Caco-2 (cell line): ENCODE measurements around the gene PRRG2. TPM values are rescaled to one million over a fixed set of nuclear protein-coding genes. Genes with fewer than 3 reads are reported as not detected.

ENCODE experiments used
- BruUV-seq: library from RNA; stranded (reverse); fragments of 400-500 nt; replicated peaks from 2 replicates; lab custom pipeline; 2021; lab: Mats Ljungman, UMichigan
- CTCF ChIA-PET: fragments of 300-600 bp; sonication (Branson Sonifier 250); formaldehyde crosslinking; loops from one replicate; lab custom pipeline; 2022; ENCODE audit warnings: antibody characterized with exemption; lab: Charles Lee
- POLR2A ChIA-PET: fragments of 300-600 bp; sonication (Branson Sonifier 250); formaldehyde crosslinking; loops from one replicate; lab custom pipeline; 2022; ENCODE audit warnings: antibody characterized with exemption; lab: Charles Lee
- DNase-seq, 2 experiments: peaks; one replicate each; pipeline versions ENCODE4 v3.0.0 to v3.0.0-alpha.2; 2020 to 2022
- H3K27me3 ChIP-seq: replicated peaks from 2 replicates; pipeline ENCODE4 v1.6.0; 2011; ENCODE audit warnings: low read length; ENCODE audit not compliant: control insufficient read depth, insufficient read depth
- H3K36me3 ChIP-seq: 2 replicates; pipeline ENCODE4 v1.5.1; 2011; ENCODE audit warnings: low read length; ENCODE audit not compliant: control insufficient read depth, insufficient read depth
- H3K4me1 ChIP-seq: fragments of 250-450 bp; sonication (Bioruptor Pico); 2 replicates; pipeline ENCODE4 v1.5.1; 2020; ENCODE audit warnings: mild to moderate bottlenecking
- H3K4me3 ChIP-seq: 2 replicates; pipeline ENCODE4 v1.5.1; 2011; ENCODE audit warnings: low read depth, mild to moderate bottlenecking, control low read depth, low read length
- H3K9me3 ChIP-seq: fragments of 250-450 bp; sonication (Bioruptor Pico); 2 replicates; pipeline ENCODE4 v1.5.1; 2020; ENCODE audit warnings: mild to moderate bottlenecking, moderate library complexity
- H3K27ac Mint-ChIP-seq: one replicate; pipeline ENCODE4 v1.8.0; 2022; ENCODE audit warnings: mixed read lengths; ENCODE audit not compliant: unreplicated experiment
- H3K27me3 Mint-ChIP-seq: one replicate; pipeline ENCODE4 v1.8.0; 2022; ENCODE audit warnings: mixed read lengths; ENCODE audit not compliant: insufficient read depth, unreplicated experiment
- H3K36me3 Mint-ChIP-seq: one replicate; pipeline ENCODE4 v1.8.0; 2022; ENCODE audit warnings: mild to moderate bottlenecking, mixed read lengths; ENCODE audit not compliant: insufficient read depth, unreplicated experiment
- H3K4me1 Mint-ChIP-seq: one replicate; pipeline ENCODE4 v1.8.0; 2022; ENCODE audit warnings: low read depth, mixed read lengths; ENCODE audit not compliant: unreplicated experiment
- H3K4me3 Mint-ChIP-seq: one replicate; pipeline ENCODE4 v1.8.0; 2022; ENCODE audit warnings: mild to moderate bottlenecking, moderate library complexity, mixed read lengths; ENCODE audit not compliant: unreplicated experiment
- H3K9me3 Mint-ChIP-seq: one replicate; pipeline ENCODE4 v1.8.0; 2022; ENCODE audit warnings: mixed read lengths; ENCODE audit not compliant: unreplicated experiment
- intact Hi-C: fragments of 100-400 bp; cut with micrococcal nuclease; formaldehyde crosslinking; loops from one replicate; pipeline ENCODE4 v1.10.0; 2022; ENCODE audit not compliant: unreplicated experiment
- total RNA-seq: library from RNA; stranded (reverse); gene quantifications from 2 replicates; pipeline ENCODE4 v1.2.3, GENCODE V29; 2022
- TF ChIP-seq, protein P1 (sequence below), 2 experiments: fragments of 200-600 bp in 1 of 2; IDR thresholded peaks; 1 replicate in 1 of 2; 2 replicates in 1 of 2; pipeline versions ENCODE4 v1.5.1 to v1.8.0; 2011 to 2022; ENCODE audit warnings: antibody characterized with exemption in 1 of 2, control low read depth in 1 of 2, inconsistent platforms in 1 of 2, low read depth in 1 of 2, low read length in 1 of 2, mild to moderate bottlenecking in 1 of 2, moderate library complexity in 1 of 2; ENCODE audit not compliant: insufficient read depth in 1 of 2, severe bottlenecking in 1 of 2, unreplicated experiment in 1 of 2

The PRRG2 gene
- total RNA-seq, 1 experiment from 2014 or later, result 7.7 TPM

DNA sequence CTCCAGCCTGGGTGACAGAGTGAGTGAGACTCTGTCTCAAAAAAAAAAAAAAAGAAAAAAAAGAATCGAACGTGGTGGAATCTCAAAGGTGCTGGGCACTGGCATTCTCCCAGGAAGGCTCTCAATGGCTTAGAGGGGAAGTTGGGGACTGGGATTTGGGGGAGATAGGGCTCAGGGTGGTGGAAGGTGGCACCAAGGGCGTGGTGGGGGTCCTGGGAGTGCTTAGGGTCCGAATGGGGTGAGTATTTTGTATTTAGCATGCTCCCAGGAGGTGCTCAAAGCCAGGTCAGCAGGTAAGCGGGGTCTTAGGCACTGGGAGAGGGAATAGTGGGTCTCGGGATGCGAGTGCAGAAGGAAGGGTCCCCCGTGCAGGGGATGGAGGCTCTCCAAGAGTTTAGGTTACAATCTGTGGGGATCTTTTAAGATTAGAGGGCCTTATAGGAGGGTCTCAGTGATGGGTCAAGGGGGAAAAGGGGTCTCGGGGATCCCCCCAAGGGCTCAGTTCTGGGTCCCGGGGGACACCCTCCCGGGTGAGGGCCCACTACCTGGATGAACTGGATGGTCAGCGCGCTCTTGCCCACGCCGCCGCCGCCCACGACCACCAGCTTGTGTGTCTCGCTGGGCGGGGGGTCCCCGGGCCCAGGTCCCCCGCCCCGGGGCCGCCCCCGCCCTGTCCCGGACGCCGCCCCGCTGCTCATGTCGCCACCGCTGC, 58.4 kb downstream of the PRRG2 start:
- Mint-ChIP-seq H3K9me3 (no peaks in the 10 kb centered on the region), H3K36me3 (peaks cover 77% of the 10 kb centered on the region), H3K27ac (peak overlapping the region; percentile 100), H3K4me1 (peaks cover 43% of the 10 kb centered on the region), H3K4me3 (peak overlapping the region; percentile 91), H3K27me3 (no peaks in the 10 kb centered on the region)
- ChIA-PET POLR2A (interaction anchor here (0.5 to 1.6 kb wide), 27 partner anchors 8 to 689 kb away, joined by 3 to 50 read pairs (median 5); partner anchors contain the start of genes ALDH16A1, ATF5, BCL2L12 and IRF3), CTCF (interaction anchor here (0.6 to 1.4 kb wide), 14 partner anchors 8 to 646 kb away, joined by 3 to 11 read pairs (median 7); partner anchors contain the start of genes NOSIP, PRR12, PRRG2 and RUVBL2)
- no peaks in the 10 kb centered on the region for H3K27me3 ChIP-seq
- intact Hi-C loops, result loop anchor here (1.0 to 2.0 kb wide), 5 partner anchors 26 to 238 kb away; partner anchors contain the start of genes AKT1S1, AP2A1, BCL2L12 and IRF3
- H3K4me3 ChIP-seq, result peak overlapping the region; percentile 43
- no TSS peak for BruUV-seq
- peaks cover 7% of the 10 kb centered on the region for H3K4me1 ChIP-seq
- no peaks in the 10 kb centered on the region for H3K36me3 ChIP-seq
- TF ChIP-seq, protein P1, sequence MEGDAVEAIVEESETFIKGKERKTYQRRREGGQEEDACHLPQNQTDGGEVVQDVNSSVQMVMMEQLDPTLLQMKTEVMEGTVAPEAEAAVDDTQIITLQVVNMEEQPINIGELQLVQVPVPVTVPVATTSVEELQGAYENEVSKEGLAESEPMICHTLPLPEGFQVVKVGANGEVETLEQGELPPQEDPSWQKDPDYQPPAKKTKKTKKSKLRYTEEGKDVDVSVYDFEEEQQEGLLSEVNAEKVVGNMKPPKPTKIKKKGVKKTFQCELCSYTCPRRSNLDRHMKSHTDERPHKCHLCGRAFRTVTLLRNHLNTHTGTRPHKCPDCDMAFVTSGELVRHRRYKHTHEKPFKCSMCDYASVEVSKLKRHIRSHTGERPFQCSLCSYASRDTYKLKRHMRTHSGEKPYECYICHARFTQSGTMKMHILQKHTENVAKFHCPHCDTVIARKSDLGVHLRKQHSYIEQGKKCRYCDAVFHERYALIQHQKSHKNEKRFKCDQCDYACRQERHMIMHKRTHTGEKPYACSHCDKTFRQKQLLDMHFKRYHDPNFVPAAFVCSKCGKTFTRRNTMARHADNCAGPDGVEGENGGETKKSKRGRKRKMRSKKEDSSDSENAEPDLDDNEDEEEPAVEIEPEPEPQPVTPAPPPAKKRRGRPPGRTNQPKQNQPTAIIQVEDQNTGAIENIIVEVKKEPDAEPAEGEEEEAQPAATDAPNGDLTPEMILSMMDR (IDR thresholded peaks at IDR 0.05; ENCODE audit: insufficient read depth in 1 of 2, low read depth in 1 of 2, low read length in 1 of 2, severe bottlenecking in 1 of 2, unreplicated experiment in 1 of 2), result no peak
- H3K9me3 ChIP-seq, result no peaks in the 10 kb centered on the region
- no peak for DNase-seq

DNA sequence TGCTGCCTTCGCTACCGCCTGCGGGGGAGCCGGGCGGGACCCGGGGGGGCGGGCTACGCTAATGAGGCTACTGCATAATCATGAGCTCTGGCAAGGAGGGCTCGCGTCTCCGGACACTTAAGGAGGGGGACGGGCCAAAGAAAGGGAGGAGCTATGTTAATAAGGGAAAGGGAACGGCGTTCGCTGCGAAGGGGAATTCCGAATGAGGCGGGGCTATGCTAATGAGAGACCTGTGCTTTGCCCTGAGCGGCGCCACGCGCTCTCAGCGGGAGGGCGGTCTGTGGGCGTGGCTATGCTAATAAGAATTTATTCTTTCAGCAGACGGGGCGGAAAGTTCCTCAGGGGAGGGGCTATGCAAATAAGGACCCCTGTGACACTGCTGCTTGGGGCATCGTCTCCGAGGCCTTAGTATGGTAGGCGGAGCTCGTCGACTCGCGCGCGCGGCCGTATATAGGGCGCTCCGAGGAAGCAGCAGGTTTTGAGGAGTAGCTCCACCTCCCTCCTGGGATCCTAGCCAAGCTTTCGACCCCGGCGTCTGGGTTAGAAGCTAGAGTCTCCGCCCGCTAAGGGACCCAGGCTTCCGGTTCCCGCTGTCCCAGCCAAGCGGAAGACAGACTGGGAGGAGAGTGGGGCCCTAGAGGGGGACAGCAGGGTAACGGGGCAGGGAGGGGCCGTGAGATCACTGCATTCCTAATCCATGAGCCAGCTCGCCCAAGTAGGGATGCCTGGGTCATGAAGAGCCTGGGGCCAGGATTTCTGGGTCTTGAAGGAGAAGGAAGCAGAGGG, 59.2 kb downstream of the PRRG2 start, which contains the start of gene RRAS:
Gene RRAS (minus strand): TSS at position 31 of the 786 bp plus-strand sequence. CDS start 45 bp downstream, outside the sequence.
- intact Hi-C loops, result loop anchor here (1.0 to 2.0 kb wide), 5 partner anchors 25 to 237 kb away; partner anchors contain the start of genes AKT1S1, AP2A1, BCL2L12 and IRF3
- peaks cover 7% of the 10 kb centered on the region for H3K4me1 ChIP-seq
- Mint-ChIP-seq H3K4me1 (peaks cover 43% of the 10 kb centered on the region), H3K27ac (peak within 1 kb of the TSS; percentile 100), H3K4me3 (peak within 1 kb of the TSS; percentile 91), H3K9me3 (no peaks in the 10 kb centered on the region), H3K36me3 (peaks cover 74% of the 10 kb centered on the region), H3K27me3 (no peaks in the 10 kb centered on the region)
- POLR2A ChIA-PET, result interaction anchor here (0.5 to 1.6 kb wide), 34 partner anchors 9 to 689 kb away, joined by 3 to 50 read pairs (median 5); partner anchors contain the start of genes ALDH16A1, AP2A1, ATF5 and BCL2L12
- peak; percentile 100 for DNase-seq
- no peaks in the 10 kb centered on the region for H3K36me3 ChIP-seq
- CTCF ChIA-PET, result interaction anchor here (0.5 to 1.4 kb wide), 20 partner anchors 8 to 1436 kb away, joined by 3 to 11 read pairs (median 4); partner anchors contain the start of genes NOSIP, PRR12, PRRG2 and RUVBL2
- no TSS peak for BruUV-seq
- H3K4me3 ChIP-seq, result peak within 1 kb of the TSS; percentile 59
- TF ChIP-seq, protein P1 (IDR thresholded peaks at IDR 0.05; ENCODE audit: insufficient read depth in 1 of 2, low read depth in 1 of 2, low read length in 1 of 2, severe bottlenecking in 1 of 2, unreplicated experiment in 1 of 2), result no peak
- H3K9me3 ChIP-seq, result no peaks in the 10 kb centered on the region
- no peaks in the 10 kb centered on the region for H3K27me3 ChIP-seq

Other genes with a start within 250 kb of the PRRG2 start
- not detected in 2 replicates for gene CD37, start 245.9 kb upstream of the PRRG2 start, total RNA-seq
- gene TEAD2, start 218.9 kb upstream of the PRRG2 start, total RNA-seq, result 8.6 and 8.8 TPM in 2 replicates
- gene DKKL1, start 217.4 kb upstream of the PRRG2 start, total RNA-seq, result not detected in 2 replicates
- gene KASH5, start 193.1 kb upstream of the PRRG2 start, total RNA-seq, result 0.56 and 1.00 TPM in 2 replicates
- gene PTH2, start 157.9 kb upstream of the PRRG2 start, total RNA-seq, result not detected in 2 replicates
- 0.25 TPM in 1 of 2 replicates, not detected in the other for gene GFY, start 155.9 kb upstream of the PRRG2 start, total RNA-seq
- 0.21 and 0.36 TPM in 2 replicates for gene SLC17A7, start 139.8 kb upstream of the PRRG2 start, total RNA-seq
- gene PIH1D1, start 129.5 kb upstream of the PRRG2 start, total RNA-seq, result 150 and 167 TPM in 2 replicates
- gene ALDH16A1, start 128.1 kb upstream of the PRRG2 start, total RNA-seq, result 42.1 and 45.0 TPM in 2 replicates
- 2.1 and 2.4 TPM in 2 replicates for gene FLT3LG, start 107.1 kb upstream of the PRRG2 start, total RNA-seq
- gene RPL13A, start 93.7 kb upstream of the PRRG2 start, total RNA-seq, result 2,726 and 2,880 TPM in 2 replicates
- 2,065 and 2,191 TPM in 2 replicates for gene RPS11, start 84.9 kb upstream of the PRRG2 start, total RNA-seq
- 135 and 136 TPM in 2 replicates for gene FCGRT, start 68.7 kb upstream of the PRRG2 start, total RNA-seq
- 6.6 and 7.0 TPM in 2 replicates for gene RCN3, start 53.3 kb upstream of the PRRG2 start, total RNA-seq
- gene NOSIP, start 760 bp upstream of the PRRG2 start, total RNA-seq, result 74.7 and 77.7 TPM in 2 replicates
- 38.8 and 40.5 TPM in 2 replicates for gene PRR12, start 9.9 kb downstream of the PRRG2 start, total RNA-seq
- gene RRAS, start 58.8 kb downstream of the PRRG2 start, total RNA-seq, result 10.6 and 11.3 TPM in 2 replicates
- gene SCAF1, start 60.9 kb downstream of the PRRG2 start, total RNA-seq, result 83.4 and 89.5 TPM in 2 replicates
- 125 and 131 TPM in 2 replicates for gene IRF3, start 84.5 kb downstream of the PRRG2 start, total RNA-seq
- 103 and 111 TPM in 2 replicates for gene BCL2L12, start 84.6 kb downstream of the PRRG2 start, total RNA-seq
- gene PRMT1, start 96.0 kb downstream of the PRRG2 start, total RNA-seq, result 326 and 343 TPM in 2 replicates
- gene ADM5, start 108.3 kb downstream of the PRRG2 start, total RNA-seq, result 8.5 and 10.4 TPM in 2 replicates
- gene CPT1C, start 109.8 kb downstream of the PRRG2 start, total RNA-seq, result 1.9 and 2.0 TPM in 2 replicates
- not detected in 2 replicates for gene TSKS, start 182.0 kb downstream of the PRRG2 start, total RNA-seq
- gene AP2A1, start 185.7 kb downstream of the PRRG2 start, total RNA-seq, result 107 and 126 TPM in 2 replicates
- 0.75 and 0.93 TPM in 2 replicates for gene FUZ, start 232.0 kb downstream of the PRRG2 start, total RNA-seq
- gene MED25, start 237.0 kb downstream of the PRRG2 start, total RNA-seq, result 102 and 104 TPM in 2 replicates